ENCODE data around the gene FRY.

Gene FRY

GRCh38 chr13:32126278-32126677 lies 94.7 kb downstream of the FRY start:
- no peak for DNase-seq (ENCODE audit: low read depth in 1 of 2, low spot score in 1 of 2)

- DNase-seq (ENCODE audit: low read depth in 1 of 2, low spot score in 1 of 2) = no peak
Measured at GRCh38 chr13:32126756-32127155, 95.2 kb downstream of the FRY start.

DNA sequence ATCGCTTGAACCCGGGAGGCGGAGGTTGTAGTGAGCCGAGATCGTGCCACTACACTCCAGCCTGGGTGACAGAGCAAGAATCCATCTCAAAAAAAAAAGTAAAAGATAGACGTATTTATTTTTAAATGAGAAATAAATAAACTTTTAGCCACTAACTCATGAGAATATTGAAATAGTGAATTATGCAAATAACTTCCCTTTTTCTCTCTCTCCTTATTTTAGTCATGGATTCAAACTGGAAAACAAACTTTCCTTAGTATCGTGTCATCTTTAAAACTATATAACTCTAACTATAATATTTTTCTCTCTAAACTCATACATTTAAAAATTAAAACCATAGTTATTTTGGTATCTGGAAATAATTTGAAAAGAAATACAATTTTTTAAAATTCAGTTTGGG lies 96.1 kb downstream of the FRY start:
- DNase-seq (ENCODE audit: low read depth in 1 of 2, low spot score in 1 of 2) = no peak

- no peak for DNase-seq (ENCODE audit: low read depth in 1 of 2, low spot score in 1 of 2)
Measured at GRCh38 chr13:32134241-32135055, 102.9 kb downstream of the FRY start.

DNA sequence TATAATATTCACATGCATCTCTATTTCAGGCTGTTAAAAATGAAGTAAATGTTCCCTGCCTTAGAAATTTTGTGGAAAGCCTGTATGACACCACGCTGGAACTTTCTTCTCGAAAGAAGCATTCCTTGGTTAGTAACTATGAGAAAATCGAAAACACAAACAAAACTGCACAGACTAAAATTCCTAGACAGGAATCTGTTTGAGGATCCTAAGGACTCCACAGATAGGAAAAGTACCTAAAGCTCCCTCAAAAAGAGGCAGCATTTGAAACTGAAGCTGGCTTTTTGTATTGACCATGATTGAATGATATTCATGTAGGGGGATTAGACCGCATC lies 103.4 kb downstream of the FRY start:
- DNase-seq (ENCODE audit: low read depth in 1 of 2, low spot score in 1 of 2) = no peak

DNA sequence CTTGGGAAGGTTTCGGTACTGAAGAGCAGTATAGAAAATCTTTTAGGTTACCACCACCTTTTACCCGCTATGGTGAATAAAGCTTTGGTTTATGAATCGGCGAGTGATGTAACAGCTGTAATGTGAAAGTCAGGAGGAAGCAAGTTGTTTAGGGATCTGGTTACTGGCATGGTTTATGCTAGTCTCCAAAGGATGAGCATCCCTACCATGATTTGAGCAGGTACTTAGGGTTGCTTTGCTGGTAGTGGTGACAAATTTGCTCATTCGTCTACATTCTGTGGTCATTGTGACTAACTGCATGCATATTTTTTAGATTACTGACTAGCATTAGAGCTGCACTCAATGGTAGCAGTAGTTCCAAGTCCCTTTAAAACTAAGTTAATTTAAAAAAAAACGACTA lies 104.1 kb downstream of the FRY start:
- no peak for DNase-seq (ENCODE audit: low read depth in 1 of 2, low spot score in 1 of 2)

DNA sequence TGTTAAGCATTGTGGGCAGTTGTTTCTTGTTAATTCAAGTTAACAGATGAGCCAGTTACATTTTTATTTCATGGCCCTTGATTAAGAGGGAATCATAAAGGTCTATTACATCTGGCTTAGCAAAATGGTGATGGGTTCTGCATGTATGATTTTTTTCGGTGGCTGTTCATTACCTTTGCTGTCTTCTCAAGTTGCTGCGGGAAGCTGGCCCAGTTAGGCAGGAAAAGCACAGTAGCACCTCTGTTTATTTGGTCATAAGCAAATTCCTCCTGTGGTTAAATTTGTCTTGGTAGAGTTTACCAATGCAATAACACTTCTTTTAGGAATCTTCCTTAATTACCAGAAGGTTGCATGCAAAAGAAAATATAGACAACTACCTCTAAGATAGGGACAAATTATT lies 104.5 kb downstream of the FRY start:
- no peak for DNase-seq (ENCODE audit: low read depth in 1 of 2, low spot score in 1 of 2)

DNA sequence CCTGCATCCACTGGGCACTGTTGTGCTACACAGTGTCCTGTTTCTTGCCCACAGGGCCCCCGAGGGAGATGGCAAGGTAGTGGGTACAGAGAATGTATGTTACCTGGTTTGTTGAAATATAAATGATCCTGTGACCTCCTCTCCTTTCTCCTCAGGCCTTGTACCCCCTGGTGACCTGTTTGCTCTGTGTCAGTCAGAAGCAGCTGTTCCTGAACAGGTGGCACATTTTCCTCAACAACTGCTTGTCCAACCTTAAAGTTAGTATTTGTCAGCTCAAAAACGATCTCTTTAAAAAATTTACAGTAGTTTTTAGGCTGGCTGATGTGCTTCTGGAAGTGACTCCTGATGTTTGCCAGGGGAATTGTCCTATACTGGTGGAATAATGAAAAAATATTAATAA lies 105.1 kb downstream of the FRY start:
- DNase-seq (ENCODE audit: low read depth in 1 of 2, low spot score in 1 of 2) = no peak

DNA sequence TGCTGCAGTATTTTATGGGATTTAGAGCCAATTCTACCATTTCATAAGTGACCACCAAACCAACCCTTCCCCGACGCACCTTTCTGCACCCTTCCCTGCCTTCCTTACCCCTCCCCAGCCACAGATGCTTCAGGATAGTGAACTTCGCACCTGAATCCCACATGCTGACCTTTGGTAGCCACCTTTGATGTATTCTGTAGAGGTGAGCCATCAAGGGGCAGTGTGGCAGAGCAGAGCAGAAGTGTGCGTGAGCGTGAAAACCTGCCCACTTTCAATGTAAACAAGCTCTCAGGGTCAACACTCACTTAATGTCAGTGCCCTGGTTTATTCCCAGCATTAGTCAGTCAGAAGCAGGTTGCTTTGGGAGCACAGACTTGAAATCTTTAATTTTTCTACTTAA lies 107.7 kb downstream of the FRY start:
- no peak for DNase-seq (ENCODE audit: low read depth in 1 of 2, low spot score in 1 of 2)

- DNase-seq (ENCODE audit: low read depth in 1 of 2, low spot score in 1 of 2) = no peak
Measured at GRCh38 chr13:32140109-32140508, 108.5 kb downstream of the FRY start.

DNA sequence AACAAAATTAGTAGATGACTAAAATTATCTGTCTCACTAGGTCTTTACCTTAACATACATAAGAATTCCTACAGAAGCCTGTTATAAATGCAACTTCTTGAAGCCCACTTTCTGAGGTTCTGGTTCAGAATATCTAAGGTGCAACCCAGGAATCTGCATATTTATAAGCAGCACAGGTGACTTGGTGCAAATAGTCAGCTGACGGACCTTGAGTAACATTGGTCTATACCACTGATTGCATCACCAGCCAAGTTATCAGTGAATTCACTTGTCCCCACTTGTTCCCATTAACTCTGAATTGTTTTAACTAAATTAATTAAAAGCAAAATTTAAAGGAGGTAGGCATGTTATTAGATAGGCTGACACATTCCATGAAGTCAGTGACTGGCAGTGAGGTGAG lies 109.9 kb downstream of the FRY start:
- no peak for DNase-seq (ENCODE audit: low read depth in 1 of 2, low spot score in 1 of 2)

- no peak for DNase-seq (ENCODE audit: low read depth in 1 of 2, low spot score in 1 of 2)
Measured at GRCh38 chr13:32142115-32142514, 110.5 kb downstream of the FRY start.

GRCh38 chr13:32142956-32143375 lies 111.4 kb downstream of the FRY start:
- no peak for DNase-seq (ENCODE audit: low read depth in 1 of 2, low spot score in 1 of 2)

GRCh38 chr13:32147193-32147592 lies 115.6 kb downstream of the FRY start:
- DNase-seq (ENCODE audit: low read depth in 1 of 2, low spot score in 1 of 2) = no peak

DNA sequence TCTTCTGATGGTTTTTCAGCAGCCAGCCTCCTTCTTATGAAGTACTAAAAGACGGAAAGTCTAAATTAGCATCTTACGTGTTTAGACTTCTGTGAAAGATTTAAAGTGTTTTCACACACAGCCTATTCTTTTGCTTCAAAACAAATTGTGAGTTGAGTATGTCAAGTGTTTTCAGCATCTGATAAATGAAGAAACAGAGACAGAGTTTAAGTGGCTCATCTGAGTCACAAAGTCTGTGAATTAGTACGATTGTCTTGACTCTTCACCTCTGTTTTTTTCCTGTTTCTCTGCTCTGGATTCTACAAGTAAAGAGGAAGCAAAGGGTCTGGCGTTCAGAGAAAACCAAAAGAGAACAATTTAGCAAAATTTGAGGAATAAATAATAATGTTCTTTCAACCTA lies 116.4 kb downstream of the FRY start:
- DNase-seq (ENCODE audit: low read depth in 1 of 2, low spot score in 1 of 2) = no peak

- no peak for DNase-seq (ENCODE audit: low read depth in 1 of 2, low spot score in 1 of 2)
Measured at GRCh38 chr13:32150239-32150638, 118.7 kb downstream of the FRY start.

DNA sequence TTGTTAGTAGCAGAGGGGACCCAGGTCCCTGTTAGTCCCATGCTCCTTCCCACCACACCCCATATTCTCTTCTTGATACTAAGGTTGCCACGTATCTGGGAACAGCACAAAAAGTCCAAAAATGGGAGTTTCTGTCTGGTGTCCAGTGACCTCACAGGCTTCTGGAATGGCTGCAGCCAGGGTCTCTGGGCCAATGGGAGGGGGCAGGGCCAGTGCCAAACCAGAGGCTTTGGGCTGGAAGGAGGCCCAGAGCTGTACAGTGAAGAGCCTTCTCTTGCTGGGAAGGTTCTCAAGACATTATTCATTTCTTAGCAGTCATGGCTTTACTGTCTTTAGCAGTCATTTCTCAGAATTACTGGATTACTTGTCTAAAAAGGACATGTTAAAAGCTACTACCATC lies 119.2 kb downstream of the FRY start:
- no peak for DNase-seq (ENCODE audit: low read depth in 1 of 2, low spot score in 1 of 2)

GRCh38 chr13:32151240-32151639 lies 119.7 kb downstream of the FRY start:
- no peak for DNase-seq (ENCODE audit: low read depth in 1 of 2, low spot score in 1 of 2)

GRCh38 chr13:32153056-32153455 lies 121.5 kb downstream of the FRY start:
- DNase-seq (ENCODE audit: low read depth in 1 of 2, low spot score in 1 of 2) = no peak

GRCh38 chr13:32159137-32159869 lies 127.7 kb downstream of the FRY start:
- DNase-seq (ENCODE audit: low read depth in 1 of 2, low spot score in 1 of 2) = no peak

- no peak for DNase-seq (ENCODE audit: low read depth in 1 of 2, low spot score in 1 of 2)
Measured at GRCh38 chr13:32162395-32163005, 130.9 kb downstream of the FRY start.

DNA sequence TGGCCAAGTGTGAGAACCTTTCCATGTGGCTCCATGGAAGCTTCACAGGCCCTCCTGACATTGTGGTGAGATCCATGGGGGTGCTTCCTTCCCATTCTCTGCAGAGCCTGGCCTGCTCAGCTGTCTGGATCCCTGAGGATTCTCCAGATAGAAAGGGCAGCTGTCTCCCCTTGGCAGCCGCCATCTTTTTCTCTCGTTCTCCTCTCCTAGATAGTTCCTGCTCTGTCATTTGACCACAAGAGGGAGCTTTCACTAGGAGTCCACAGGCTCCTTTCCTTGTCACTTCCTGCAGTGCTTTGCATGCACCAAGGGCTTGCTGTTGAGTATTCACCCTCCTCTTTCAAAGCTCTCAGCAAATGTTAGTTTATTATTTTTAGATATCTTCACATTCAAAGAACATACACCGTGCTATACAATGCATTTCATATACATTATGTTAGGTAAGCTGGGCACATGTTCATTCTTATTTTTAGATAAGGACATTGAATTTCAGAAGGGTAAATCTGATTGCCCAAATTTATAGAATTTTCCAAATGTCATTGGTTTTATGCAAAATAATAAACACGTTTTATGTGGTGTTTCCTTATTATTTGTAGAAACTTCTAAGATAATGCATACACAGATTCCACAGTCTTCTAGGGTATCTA lies 133.2 kb downstream of the FRY start:
- peak in 1 of 2 donors; percentile 21 for DNase-seq (ENCODE audit: low read depth in 1 of 2, low spot score in 1 of 2)
